PC-3 (cell line): ENCODE data around the gene MAGI2.

ENCODE experiments used
- EZH2 ChIP-seq: fragments of 300-600 bp; sonication (generic); IDR thresholded peaks from one replicate; pipeline ENCODE4 v1.6.1; 2017; ENCODE audit warnings: antibody characterized with exemption, mild to moderate bottlenecking, low read length; ENCODE audit not compliant: unreplicated experiment
- TF ChIP-seq, protein P1 (sequence below): fragments of 300-600 bp; sonication (generic); conservative IDR thresholded peaks from 2 replicates; pipeline ENCODE4 v1.5.1; 2017; ENCODE audit warnings: antibody characterized with exemption, low read depth, mild to moderate bottlenecking, low read length

DNA sequence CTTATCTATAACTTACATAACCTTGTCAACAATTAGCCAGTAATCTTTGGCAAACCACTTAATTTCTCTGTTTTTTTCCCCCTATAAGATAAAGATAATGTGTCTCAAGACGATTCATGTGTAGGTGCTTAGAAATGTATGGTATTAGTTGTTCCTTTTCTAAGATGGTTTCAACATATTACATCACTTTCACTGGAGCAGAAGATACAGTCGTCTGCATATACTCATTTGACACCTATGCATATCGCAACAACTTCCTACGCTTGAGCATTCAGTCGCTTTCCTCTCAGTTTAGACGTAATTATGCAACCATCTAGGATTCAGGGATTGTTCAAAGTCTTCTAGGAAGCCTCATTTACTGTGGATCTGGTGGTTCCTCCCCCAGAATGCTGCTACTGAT, 1258.2 kb downstream of the MAGI2 start:
- TF ChIP-seq, protein P1, sequence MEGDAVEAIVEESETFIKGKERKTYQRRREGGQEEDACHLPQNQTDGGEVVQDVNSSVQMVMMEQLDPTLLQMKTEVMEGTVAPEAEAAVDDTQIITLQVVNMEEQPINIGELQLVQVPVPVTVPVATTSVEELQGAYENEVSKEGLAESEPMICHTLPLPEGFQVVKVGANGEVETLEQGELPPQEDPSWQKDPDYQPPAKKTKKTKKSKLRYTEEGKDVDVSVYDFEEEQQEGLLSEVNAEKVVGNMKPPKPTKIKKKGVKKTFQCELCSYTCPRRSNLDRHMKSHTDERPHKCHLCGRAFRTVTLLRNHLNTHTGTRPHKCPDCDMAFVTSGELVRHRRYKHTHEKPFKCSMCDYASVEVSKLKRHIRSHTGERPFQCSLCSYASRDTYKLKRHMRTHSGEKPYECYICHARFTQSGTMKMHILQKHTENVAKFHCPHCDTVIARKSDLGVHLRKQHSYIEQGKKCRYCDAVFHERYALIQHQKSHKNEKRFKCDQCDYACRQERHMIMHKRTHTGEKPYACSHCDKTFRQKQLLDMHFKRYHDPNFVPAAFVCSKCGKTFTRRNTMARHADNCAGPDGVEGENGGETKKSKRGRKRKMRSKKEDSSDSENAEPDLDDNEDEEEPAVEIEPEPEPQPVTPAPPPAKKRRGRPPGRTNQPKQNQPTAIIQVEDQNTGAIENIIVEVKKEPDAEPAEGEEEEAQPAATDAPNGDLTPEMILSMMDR = no peak
- TF ChIP-seq EZH2 = no peak
